ENCODE data around the gene DDX10.

DDX10 gene

DNA sequence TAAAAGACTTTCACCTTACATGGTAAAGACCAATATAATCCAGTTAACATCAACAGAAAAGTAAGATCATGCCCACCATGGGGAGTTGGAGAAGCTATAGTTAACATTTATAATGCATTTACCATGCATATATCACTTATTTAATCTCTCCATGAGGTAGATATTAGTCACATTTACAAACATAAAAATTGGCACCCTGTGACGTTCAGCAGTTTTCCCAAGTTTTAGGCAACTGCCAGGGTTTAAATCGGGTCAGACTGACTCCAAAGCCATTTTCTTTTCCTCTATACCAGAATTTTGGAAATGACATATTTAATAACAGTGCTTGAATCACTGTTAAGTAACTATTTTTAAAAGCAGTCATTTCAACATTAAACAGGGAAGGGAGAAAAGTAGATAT lies 266.3 kb downstream of the DDX10 start:
- TF ChIP-seq NFIC (IDR thresholded peaks at IDR 0.05) (no peak), RAD21 (IDR thresholded peaks at IDR 0.05; ENCODE audit: low read depth) (no peak), TCF12 (IDR thresholded peaks at IDR 0.05; ENCODE audit: low read depth) (no peak), YY1 (IDR thresholded peaks at IDR 0.05; ENCODE audit: low read depth) (no peak), CREB1 (IDR thresholded peaks at IDR 0.05; ENCODE audit: low read depth) (no peak), REST (IDR thresholded peaks at IDR 0.05; ENCODE audit: low read depth) (no peak), TEAD4 (IDR thresholded peaks at IDR 0.05) (no peak), USF1 (IDR thresholded peaks at IDR 0.05) (no peak), FOXM1 (IDR thresholded peaks at IDR 0.05; ENCODE audit: borderline replicate concordance, low read depth) (no peak), ZBTB7A (IDR thresholded peaks at IDR 0.05; ENCODE audit: low read depth) (no peak), EP300 (IDR thresholded peaks at IDR 0.05; ENCODE audit: borderline replicate concordance) (no peak), EGR1 (IDR thresholded peaks at IDR 0.05) (no peak), CEBPB (IDR thresholded peaks at IDR 0.05) (no peak), TAF1 (IDR thresholded peaks at IDR 0.05; ENCODE audit: low read depth) (no peak), MAX (IDR thresholded peaks at IDR 0.05) (no peak)

GRCh38 chr11:108933630-108934029 lies 268.8 kb downstream of the DDX10 start:
- TF ChIP-seq FOXM1 (IDR thresholded peaks at IDR 0.05; ENCODE audit: borderline replicate concordance, low read depth) = no peak
- TF ChIP-seq MAX (IDR thresholded peaks at IDR 0.05) = no peak
- TF ChIP-seq YY1 (IDR thresholded peaks at IDR 0.05; ENCODE audit: low read depth) = no peak
- TF ChIP-seq USF1 (IDR thresholded peaks at IDR 0.05) = no peak
- no peak for TF ChIP-seq EGR1 (IDR thresholded peaks at IDR 0.05)
- TF ChIP-seq ZBTB7A (IDR thresholded peaks at IDR 0.05; ENCODE audit: low read depth) = no peak
- no peak for TF ChIP-seq CREB1 (IDR thresholded peaks at IDR 0.05; ENCODE audit: low read depth)
- TF ChIP-seq TCF12 (IDR thresholded peaks at IDR 0.05; ENCODE audit: low read depth) = no peak
- no peak for TF ChIP-seq CEBPB (IDR thresholded peaks at IDR 0.05)
- TF ChIP-seq REST (IDR thresholded peaks at IDR 0.05; ENCODE audit: low read depth) = no peak
- TF ChIP-seq TAF1 (IDR thresholded peaks at IDR 0.05; ENCODE audit: low read depth) = no peak

DNA sequence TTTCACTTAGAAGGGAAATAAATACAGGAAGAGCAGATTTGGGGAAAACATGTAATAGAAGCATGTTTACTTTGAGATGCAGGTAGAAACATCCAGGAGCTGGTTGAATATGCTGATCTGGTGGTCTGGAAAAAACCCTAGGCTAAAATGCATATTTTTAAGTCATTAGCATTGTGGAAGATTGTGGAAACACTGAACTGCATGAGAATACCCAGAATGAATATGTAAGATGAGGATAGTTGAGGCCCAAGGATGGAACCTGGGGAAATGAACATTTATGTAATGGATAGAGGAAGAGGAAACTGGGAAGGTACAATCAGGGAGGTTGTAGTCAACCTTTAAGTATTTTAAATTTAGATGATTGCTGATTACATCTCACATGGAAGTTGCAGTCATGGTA lies 269.4 kb downstream of the DDX10 start:
- no peak for TF ChIP-seq RAD21 (IDR thresholded peaks at IDR 0.05; ENCODE audit: low read depth)
- TF ChIP-seq ZBTB7A (IDR thresholded peaks at IDR 0.05; ENCODE audit: low read depth) = no peak
- TF ChIP-seq FOXM1 (IDR thresholded peaks at IDR 0.05; ENCODE audit: borderline replicate concordance, low read depth) = no peak
- TF ChIP-seq MAX (IDR thresholded peaks at IDR 0.05) = no peak
- TF ChIP-seq YY1 (IDR thresholded peaks at IDR 0.05; ENCODE audit: low read depth) = no peak
- TF ChIP-seq CEBPB (IDR thresholded peaks at IDR 0.05) = no peak
- no peak for TF ChIP-seq EGR1 (IDR thresholded peaks at IDR 0.05)
- no peak for TF ChIP-seq EP300 (IDR thresholded peaks at IDR 0.05; ENCODE audit: borderline replicate concordance)
- no peak for TF ChIP-seq TCF12 (IDR thresholded peaks at IDR 0.05; ENCODE audit: low read depth)

- TF ChIP-seq CREB1 (IDR thresholded peaks at IDR 0.05; ENCODE audit: low read depth) (no peak), YY1 (IDR thresholded peaks at IDR 0.05; ENCODE audit: low read depth) (no peak), TCF12 (IDR thresholded peaks at IDR 0.05; ENCODE audit: low read depth) (no peak), RAD21 (IDR thresholded peaks at IDR 0.05; ENCODE audit: low read depth) (no peak), USF1 (IDR thresholded peaks at IDR 0.05) (no peak), FOXM1 (IDR thresholded peaks at IDR 0.05; ENCODE audit: borderline replicate concordance, low read depth) (no peak), ZBTB7A (IDR thresholded peaks at IDR 0.05; ENCODE audit: low read depth) (no peak), EP300 (IDR thresholded peaks at IDR 0.05; ENCODE audit: borderline replicate concordance) (no peak), NFIC (IDR thresholded peaks at IDR 0.05) (no peak), REST (IDR thresholded peaks at IDR 0.05; ENCODE audit: low read depth) (no peak), EGR1 (IDR thresholded peaks at IDR 0.05) (no peak), TAF1 (IDR thresholded peaks at IDR 0.05; ENCODE audit: low read depth) (no peak), MAX (IDR thresholded peaks at IDR 0.05) (no peak), CEBPB (IDR thresholded peaks at IDR 0.05) (no peak), TEAD4 (IDR thresholded peaks at IDR 0.05) (no peak)
These were observed 269.8 kb downstream of the DDX10 start for GRCh38 chr11:108934696-108935095.
